Right lobe of liver (tissue), 6 donors: ENCODE measurements around the gene CFLAR. TPM values are rescaled to one million over a fixed set of nuclear protein-coding genes. Genes with fewer than 3 reads are reported as not detected.
A peak's percentile ranks its signal among the peaks of the same experiment; 100 is the strongest.

Experiments used
- ATAC-seq, 4 donors: fragments of 200-7000 bp; cut with Tn5 transposase; one replicate each; pipeline ENCODE4 v1.9.1; 2020; ENCODE audit warnings: mild to moderate bottlenecking in 4 of 4, moderate library complexity in 4 of 4
- DNase-seq, 3 donors: peaks; one replicate each; pipeline ENCODE4 v3.0.0-alpha.2; 2020
- H3K27ac ChIP-seq, 3 donors: fragments of 200-600 bp; one replicate each; pipeline ENCODE4 v1.8.0; 2022
- H3K27me3 ChIP-seq, 2 donors: fragments of 200-600 bp; one replicate each; pipeline ENCODE4 v1.8.0; 2022
- H3K36me3 ChIP-seq, 4 donors: fragments of 200-600 bp; sonication (generic) in 1 of 4; one replicate each; pipeline versions ENCODE4 v1.5.1 to v1.8.0; 2017 to 2022; ENCODE audit warnings: control low read depth in 1 of 4
- H3K4me1 ChIP-seq, 4 donors: fragments of 200-600 bp; sonication (generic) in 1 of 4; one replicate each; pipeline versions ENCODE4 v1.5.1 to v1.8.0; 2017 to 2022; ENCODE audit warnings: control low read depth in 1 of 4
- H3K4me3 ChIP-seq, 3 donors: fragments of 200-600 bp; one replicate each; pipeline ENCODE4 v1.8.0; 2022
- H3K9me3 ChIP-seq, 4 donors: fragments of 200-600 bp; sonication (generic) in 1 of 4; one replicate each; pipeline versions ENCODE4 v1.5.1 to v1.8.0; 2017 to 2022; ENCODE audit warnings: control low read depth in 1 of 4
- POLR2A ChIP-seq: fragments of 450-650 bp; IDR thresholded peaks from one replicate; pipeline ENCODE4 v1.6.1; 2017; ENCODE audit warnings: antibody characterized with exemption, mild to moderate bottlenecking
- WGBS: methylation state at CpG from one replicate; pipeline ENCODE4 v1.1.6; 2018; ENCODE audit warnings: low coverage, low lambda C conversion rate; ENCODE audit not compliant: insufficient coverage; ENCODE audit errors: missing lambda C conversion rate; 5-methylcytosine and 5-hydroxymethylcytosine counted together
- intact Hi-C, 2 donors: fragments of 100-400 bp; cut with DNase I; formaldehyde crosslinking; loops; one replicate each; pipeline versions ENCODE4 v1.11.2 to v1.14.1; 2022
- total RNA-seq, 6 experiments: library from RNA; depleted of rRNA in 2 of 6; stranded (reverse); fragments of >200 nt in 2 of 6; fragmentation: NEBNext Ultra II Directional in 3 of 6; extraction: Animal tissue kit (Norgen Biotek cat#: 25700) in 3 of 6; gene quantifications; one replicate each; pipeline versions ENCODE4 v1.1.0 to v1.2.4, GENCODE V29; 2016 to 2023
- TF ChIP-seq, protein P1 (sequence below), 4 donors: fragments of 200-600 bp in 3 of 4; fragments of 450-650 bp in 1 of 4; IDR thresholded peaks; one replicate each; pipeline versions ENCODE4 v1.5.1 to v1.8.0; 2016 to 2022; ENCODE audit warnings: antibody characterized with exemption in 4 of 4, mild to moderate bottlenecking in 2 of 4
- donor health status: DM: no; HTN: yes; CAD: no.
- donor health status: DM: no; HTN: no; CAD: no.
- donor health status: DM: no; HTN: no; CAD: no.
- donor health status: DM: no; HTN: yes; CAD: no.
- donor health status: DM: no; HTN: yes; CAD: no.

Gene CFLAR
- total RNA-seq, 6 experiments from 2014 or later, result 50.2 to 85.4 (median 66.3) TPM

DNA sequence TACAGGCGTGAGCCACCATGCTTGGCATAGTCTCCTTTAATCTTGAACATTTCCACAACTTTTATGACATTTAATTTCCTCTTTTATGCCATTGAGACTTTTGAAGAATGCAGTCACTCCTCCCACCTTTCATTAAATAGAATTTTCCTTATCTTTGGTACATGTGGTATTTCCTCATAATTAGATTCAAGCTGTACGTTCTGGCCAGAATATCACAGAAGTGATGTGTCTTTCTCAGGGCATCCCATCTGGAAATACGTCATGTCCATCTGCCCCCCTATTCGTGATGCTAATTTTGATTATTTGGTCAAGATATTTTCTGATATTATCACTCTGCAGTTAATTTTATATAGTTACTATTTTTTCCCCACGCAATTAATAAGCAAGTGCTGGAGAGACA lies 83.9 kb downstream of the CFLAR start:
- Histone ChIP-seq H3K4me1 (peaks cover 0 to 13% (median 0%) of the 10 kb centered on the region in 4 donors), H3K27me3 (no peaks in the 10 kb centered on the region), H3K9me3 (no peaks in the 10 kb centered on the region), H3K27ac (no peak overlapping the region), H3K36me3 (peaks cover 0 to 22% (median 1%) of the 10 kb centered on the region in 4 donors), H3K4me3 (no peak overlapping the region)
- intact Hi-C loops, result no loop called here
- TF ChIP-seq, protein P1, sequence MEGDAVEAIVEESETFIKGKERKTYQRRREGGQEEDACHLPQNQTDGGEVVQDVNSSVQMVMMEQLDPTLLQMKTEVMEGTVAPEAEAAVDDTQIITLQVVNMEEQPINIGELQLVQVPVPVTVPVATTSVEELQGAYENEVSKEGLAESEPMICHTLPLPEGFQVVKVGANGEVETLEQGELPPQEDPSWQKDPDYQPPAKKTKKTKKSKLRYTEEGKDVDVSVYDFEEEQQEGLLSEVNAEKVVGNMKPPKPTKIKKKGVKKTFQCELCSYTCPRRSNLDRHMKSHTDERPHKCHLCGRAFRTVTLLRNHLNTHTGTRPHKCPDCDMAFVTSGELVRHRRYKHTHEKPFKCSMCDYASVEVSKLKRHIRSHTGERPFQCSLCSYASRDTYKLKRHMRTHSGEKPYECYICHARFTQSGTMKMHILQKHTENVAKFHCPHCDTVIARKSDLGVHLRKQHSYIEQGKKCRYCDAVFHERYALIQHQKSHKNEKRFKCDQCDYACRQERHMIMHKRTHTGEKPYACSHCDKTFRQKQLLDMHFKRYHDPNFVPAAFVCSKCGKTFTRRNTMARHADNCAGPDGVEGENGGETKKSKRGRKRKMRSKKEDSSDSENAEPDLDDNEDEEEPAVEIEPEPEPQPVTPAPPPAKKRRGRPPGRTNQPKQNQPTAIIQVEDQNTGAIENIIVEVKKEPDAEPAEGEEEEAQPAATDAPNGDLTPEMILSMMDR (IDR thresholded peaks at IDR 0.05), result no peak
- TF ChIP-seq POLR2A, result no peak
- DNase-seq (no peak), ATAC-seq (no peak)
- 70% methylated on average over 5 of the region's 5 CpGs for WGBS

DNA sequence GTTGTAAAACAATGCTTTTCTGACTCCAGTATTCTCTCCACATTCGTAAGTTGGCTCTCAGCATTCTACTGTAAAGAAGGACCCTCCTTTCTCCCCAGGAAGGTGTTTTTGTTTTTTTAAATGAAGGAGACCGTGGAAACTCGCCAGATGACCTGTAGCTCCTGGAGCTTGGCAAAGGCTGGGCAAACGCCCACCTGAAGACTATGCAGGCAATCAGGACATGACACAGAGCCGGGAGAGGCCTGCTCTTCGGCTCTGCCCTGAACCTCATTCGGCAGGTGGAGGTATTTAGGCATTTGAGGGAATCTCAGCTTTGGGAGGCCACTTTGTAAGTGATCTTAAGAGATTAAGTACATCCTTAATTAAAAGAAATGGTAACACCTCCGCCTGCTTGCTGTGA lies 84.4 kb downstream of the CFLAR start:
- ATAC-seq, result no peak
- Histone ChIP-seq H3K9me3 (no peaks in the 10 kb centered on the region), H3K4me1 (peaks cover 0 to 18% (median 0%) of the 10 kb centered on the region in 4 donors), H3K27me3 (no peaks in the 10 kb centered on the region), H3K27ac (no peak overlapping the region), H3K36me3 (peaks cover 0 to 22% (median 1%) of the 10 kb centered on the region in 4 donors), H3K4me3 (no peak overlapping the region)
- intact Hi-C loops, result no loop called here
- DNase-seq, result no peak
- 67% methylated on average over 7 of the region's 8 CpGs for WGBS
- TF ChIP-seq POLR2A, result no peak

DNA sequence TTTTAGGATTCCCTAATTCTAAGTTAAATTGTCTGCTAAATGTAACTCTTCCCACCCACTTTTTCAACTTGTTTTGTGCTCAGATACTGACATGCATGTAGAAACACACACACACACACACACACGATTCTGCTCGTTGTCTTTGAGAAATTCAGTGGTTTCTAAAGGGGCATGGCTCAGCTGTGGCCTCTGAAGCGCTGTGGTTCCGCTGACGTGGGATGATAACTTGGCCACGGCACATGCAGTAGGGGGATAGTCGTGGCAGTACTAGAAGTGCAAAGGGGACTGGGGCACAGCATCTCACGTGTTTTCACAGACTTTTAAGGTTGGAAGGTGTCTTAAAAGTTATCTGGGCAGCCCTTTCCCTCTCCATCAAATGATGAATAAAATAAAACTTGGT lies 85.4 kb downstream of the CFLAR start:
- no peak for ATAC-seq
- H3K27ac ChIP-seq, result no peak overlapping the region
- H3K36me3 ChIP-seq, result peaks cover 0 to 18% (median 0%) of the 10 kb centered on the region in 4 donors
- 80% methylated on average over 8 of the region's 8 CpGs for WGBS
- intact Hi-C loops, result no loop called here
- H3K4me1 ChIP-seq, result peaks cover 0 to 21% (median 0%) of the 10 kb centered on the region in 4 donors
- no peaks in the 10 kb centered on the region for H3K9me3 ChIP-seq
- no peak for DNase-seq
- H3K4me3 ChIP-seq, result no peak overlapping the region
- no peaks in the 10 kb centered on the region for H3K27me3 ChIP-seq
- TF ChIP-seq, protein P1 (IDR thresholded peaks at IDR 0.05), result no peak
- TF ChIP-seq POLR2A, result no peak

DNA sequence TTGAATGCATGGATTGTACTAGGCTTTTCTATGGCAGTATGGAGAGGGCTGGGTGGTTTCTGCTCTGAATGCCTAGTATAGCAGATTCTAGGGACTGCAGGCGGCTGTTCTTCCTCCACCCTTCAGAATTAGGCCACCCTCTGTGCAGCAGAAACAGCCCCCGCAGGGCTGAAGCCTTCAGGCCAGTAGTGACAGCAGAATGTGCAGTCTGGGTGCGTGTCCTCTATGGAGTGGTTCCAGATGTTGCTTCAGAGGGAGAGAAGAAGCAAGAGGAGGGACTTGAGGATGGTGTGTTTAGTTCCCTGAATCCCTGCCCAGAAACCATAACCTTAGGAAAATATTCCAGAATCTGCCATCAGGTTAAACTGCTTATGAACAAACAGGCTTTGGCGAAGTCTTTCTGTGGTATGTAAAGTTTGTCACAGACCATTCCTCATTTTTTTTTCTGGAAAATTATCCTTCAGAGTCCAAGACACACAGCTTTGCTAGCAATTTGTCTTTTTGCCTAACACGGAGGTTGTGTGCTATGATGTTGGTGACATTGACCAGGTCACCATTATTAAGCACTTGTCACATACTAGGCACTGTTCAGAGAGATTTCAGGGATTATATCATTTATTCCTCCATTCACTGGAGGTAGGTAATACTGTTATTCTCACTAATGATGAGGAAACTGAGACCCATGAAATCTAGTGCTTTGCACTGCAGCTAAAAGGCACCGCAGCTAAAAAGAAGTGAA lies 88.1 kb downstream of the CFLAR start:
- TF ChIP-seq, protein P1 (IDR thresholded peaks at IDR 0.05), result no peak
- no peak for TF ChIP-seq POLR2A
- no peaks in the 10 kb centered on the region for H3K27me3 ChIP-seq
- peaks cover 0 to 21% (median 0%) of the 10 kb centered on the region in 4 donors for H3K4me1 ChIP-seq
- peak overlapping the region in 1 of 3 donors; percentile 34 for H3K27ac ChIP-seq
- H3K4me3 ChIP-seq, result no peak overlapping the region
- ATAC-seq (peak; percentile 49 to 75 (median 62)), DNase-seq (no peak)
- H3K36me3 ChIP-seq, result peaks cover 0 to 11% (median 0%) of the 10 kb centered on the region in 4 donors
- WGBS, result 69% methylated on average over 6 of the region's 6 CpGs
- intact Hi-C loops, result no loop called here
- H3K9me3 ChIP-seq, result no peaks in the 10 kb centered on the region
